SJSA1 (cell line): Measurements from ENCODE around the gene CAMK2D. TPM values are rescaled to one million over a fixed set of nuclear protein-coding genes. Genes with fewer than 3 reads are reported as not detected.

Source experiments
- DNase-seq, 2 experiments: peaks; one replicate each; pipeline ENCODE4 v3.0.0-alpha.2; 2015 to 2020; ENCODE audit warnings: low spot score in 2 of 2, low read depth in 1 of 2
- H3K27ac ChIP-seq: fragments of 250-450 bp; sonication (Bioruptor Pico); 2 replicates; pipeline ENCODE4 v1.5.1; 2020; ENCODE audit warnings: mild to moderate bottlenecking, moderate library complexity
- H3K27me3 ChIP-seq: fragments of 250-450 bp; sonication (Bioruptor Pico); replicated peaks from 2 replicates; pipeline ENCODE4 v1.5.1; 2020; ENCODE audit warnings: mild to moderate bottlenecking, moderate library complexity
- H3K36me3 ChIP-seq: fragments of 250-450 bp; sonication (Bioruptor Pico); 2 replicates; pipeline ENCODE4 v1.5.1; 2020; ENCODE audit warnings: mild to moderate bottlenecking
- H3K4me1 ChIP-seq: fragments of 250-450 bp; sonication (Bioruptor Pico); replicated peaks from 2 replicates; pipeline ENCODE4 v1.6.1; 2021; ENCODE audit warnings: mild to moderate bottlenecking
- H3K4me3 ChIP-seq: fragments of 250-450 bp; sonication (Bioruptor Pico); 2 replicates; pipeline ENCODE4 v1.5.1; 2020; ENCODE audit warnings: mild to moderate bottlenecking
- H3K9me3 ChIP-seq: fragments of 250-450 bp; sonication (Bioruptor Pico); replicated peaks from 2 replicates; pipeline ENCODE4 v1.5.1; 2020; ENCODE audit warnings: mild to moderate bottlenecking
- total RNA-seq: library from RNA; depleted of rRNA; stranded (reverse); fragments of >200 nt; shearing (Covaris generic); gene quantifications from 2 replicates; pipeline ENCODE4 v1.2.3, GENCODE V29; 2014

CAMK2D gene
- total RNA-seq, 1 experiment from 2014 or later: 42.7 TPM

- no peak overlapping the region for H3K27ac ChIP-seq
- no peaks in the 10 kb centered on the region for H3K36me3 ChIP-seq
- no peaks in the 10 kb centered on the region for H3K4me1 ChIP-seq
- no peak for DNase-seq
- no peak overlapping the region for H3K4me3 ChIP-seq
- no peaks in the 10 kb centered on the region for H3K9me3 ChIP-seq
- no peaks in the 10 kb centered on the region for H3K27me3 ChIP-seq
These were observed 205.0 kb downstream of the CAMK2D start for GRCh38 chr4:113556382-113557134.

GRCh38 chr4:113555868-113556267 lies 205.7 kb downstream of the CAMK2D start:
- Histone ChIP-seq H3K9me3 (no peaks in the 10 kb centered on the region), H3K4me1 (no peaks in the 10 kb centered on the region), H3K27me3 (no peaks in the 10 kb centered on the region), H3K36me3 (no peaks in the 10 kb centered on the region), H3K4me3 (no peak overlapping the region), H3K27ac (no peak overlapping the region)
- no peak for DNase-seq

GRCh38 chr4:113553082-113553481 lies 208.5 kb downstream of the CAMK2D start:
- no peaks in the 10 kb centered on the region for H3K4me1 ChIP-seq
- H3K4me3 ChIP-seq: no peak overlapping the region
- no peak overlapping the region for H3K27ac ChIP-seq
- H3K9me3 ChIP-seq: no peaks in the 10 kb centered on the region
- no peaks in the 10 kb centered on the region for H3K27me3 ChIP-seq
- no peak for DNase-seq
- H3K36me3 ChIP-seq: no peaks in the 10 kb centered on the region

GRCh38 chr4:113550510-113550909 lies 211.0 kb downstream of the CAMK2D start:
- DNase-seq: no peak
- Histone ChIP-seq H3K36me3 (no peaks in the 10 kb centered on the region), H3K4me3 (no peak overlapping the region), H3K9me3 (no peaks in the 10 kb centered on the region), H3K4me1 (peaks cover 9% of the 10 kb centered on the region), H3K27ac (no peak overlapping the region), H3K27me3 (no peaks in the 10 kb centered on the region)

GRCh38 chr4:113548303-113548702 lies 213.2 kb downstream of the CAMK2D start:
- no peak overlapping the region for H3K27ac ChIP-seq
- H3K4me1 ChIP-seq: peaks cover 9% of the 10 kb centered on the region

GRCh38 chr4:113547487-113548042 lies 214.0 kb downstream of the CAMK2D start:
- Histone ChIP-seq H3K27ac (no peak overlapping the region), H3K27me3 (no peaks in the 10 kb centered on the region), H3K4me3 (no peak overlapping the region), H3K36me3 (no peaks in the 10 kb centered on the region), H3K9me3 (no peaks in the 10 kb centered on the region), H3K4me1 (peaks cover 9% of the 10 kb centered on the region)
- peak; percentile 82 to 91 for DNase-seq

More at GRCh38 chr4:113548303-113548702, 213.2 kb downstream of the CAMK2D start:
- H3K27me3 ChIP-seq: no peaks in the 10 kb centered on the region
- DNase-seq: no peak
- no peaks in the 10 kb centered on the region for H3K36me3 ChIP-seq
- H3K4me3 ChIP-seq: no peak overlapping the region
- no peaks in the 10 kb centered on the region for H3K9me3 ChIP-seq

GRCh38 chr4:113541933-113542332 lies 219.6 kb downstream of the CAMK2D start:
- no peak for DNase-seq
- Histone ChIP-seq H3K4me1 (0 out of 2 replicates have a peak, but pooled peaks cover 5% of the 10 kb centered on the region), H3K4me3 (no peak overlapping the region), H3K9me3 (no peaks in the 10 kb centered on the region), H3K27ac (no peak overlapping the region), H3K36me3 (no peaks in the 10 kb centered on the region), H3K27me3 (no peaks in the 10 kb centered on the region)

GRCh38 chr4:113540859-113541258 lies 220.7 kb downstream of the CAMK2D start:
- Histone ChIP-seq H3K27ac (no peak overlapping the region), H3K4me1 (0 out of 2 replicates have a peak, but pooled peaks cover 5% of the 10 kb centered on the region), H3K36me3 (no peaks in the 10 kb centered on the region), H3K27me3 (no peaks in the 10 kb centered on the region), H3K9me3 (no peaks in the 10 kb centered on the region), H3K4me3 (no peak overlapping the region)
- no peak for DNase-seq

- Histone ChIP-seq H3K27me3 (no peaks in the 10 kb centered on the region), H3K4me3 (no peak overlapping the region), H3K36me3 (no peaks in the 10 kb centered on the region), H3K27ac (no peak overlapping the region), H3K9me3 (no peaks in the 10 kb centered on the region), H3K4me1 (0 out of 2 replicates have a peak, but pooled peaks cover 5% of the 10 kb centered on the region)
- no peak for DNase-seq
These were observed 222.1 kb downstream of the CAMK2D start for GRCh38 chr4:113539408-113539807.

- Histone ChIP-seq H3K27me3 (no peaks in the 10 kb centered on the region), H3K4me3 (no peak overlapping the region), H3K4me1 (0 out of 2 replicates have a peak, but pooled peaks cover 5% of the 10 kb centered on the region), H3K27ac (no peak overlapping the region), H3K9me3 (no peaks in the 10 kb centered on the region), H3K36me3 (no peaks in the 10 kb centered on the region)
- DNase-seq: no peak
These were observed 223.9 kb downstream of the CAMK2D start for GRCh38 chr4:113537628-113538027.

GRCh38 chr4:113537203-113537602 lies 224.3 kb downstream of the CAMK2D start:
- Histone ChIP-seq H3K4me1 (0 out of 2 replicates have a peak, but pooled peaks cover 5% of the 10 kb centered on the region), H3K27ac (no peak overlapping the region), H3K4me3 (no peak overlapping the region), H3K9me3 (no peaks in the 10 kb centered on the region), H3K27me3 (no peaks in the 10 kb centered on the region), H3K36me3 (0 out of 2 replicates have a peak, but pooled peaks cover 2% of the 10 kb centered on the region)
- no peak for DNase-seq

GRCh38 chr4:113534711-113535110 lies 226.8 kb downstream of the CAMK2D start:
- no peaks in the 10 kb centered on the region for H3K27me3 ChIP-seq
- no peak overlapping the region for H3K27ac ChIP-seq
- DNase-seq: no peak
- no peaks in the 10 kb centered on the region for H3K4me1 ChIP-seq
- no peaks in the 10 kb centered on the region for H3K9me3 ChIP-seq
- H3K36me3 ChIP-seq: 0 out of 2 replicates have a peak, but pooled peaks cover 2% of the 10 kb centered on the region
- H3K4me3 ChIP-seq: no peak overlapping the region

GRCh38 chr4:113531572-113531971 lies 230.0 kb downstream of the CAMK2D start:
- DNase-seq: no peak
- no peak overlapping the region for H3K4me3 ChIP-seq
- H3K27ac ChIP-seq: no peak overlapping the region
- peaks cover 2% of the 10 kb centered on the region for H3K36me3 ChIP-seq
- H3K4me1 ChIP-seq: no peaks in the 10 kb centered on the region
- no peaks in the 10 kb centered on the region for H3K27me3 ChIP-seq
- no peaks in the 10 kb centered on the region for H3K9me3 ChIP-seq

GRCh38 chr4:113528395-113528794 lies 233.1 kb downstream of the CAMK2D start:
- DNase-seq: no peak
- H3K36me3 ChIP-seq: peaks cover 7% of the 10 kb centered on the region
- H3K27ac ChIP-seq: no peak overlapping the region
- H3K27me3 ChIP-seq: no peaks in the 10 kb centered on the region
- H3K4me1 ChIP-seq: no peaks in the 10 kb centered on the region
- H3K4me3 ChIP-seq: no peak overlapping the region
- H3K9me3 ChIP-seq: no peaks in the 10 kb centered on the region
